ENCODE measurements around the gene COP1.
A peak's percentile ranks its signal among the peaks of the same experiment; 100 is the strongest.
"Not testable (repeated sequence)": the region's sequence is repeated elsewhere in the genome, so short reads cannot be mapped to it uniquely, and the experiment has no call there.

COP1 gene

DNA sequence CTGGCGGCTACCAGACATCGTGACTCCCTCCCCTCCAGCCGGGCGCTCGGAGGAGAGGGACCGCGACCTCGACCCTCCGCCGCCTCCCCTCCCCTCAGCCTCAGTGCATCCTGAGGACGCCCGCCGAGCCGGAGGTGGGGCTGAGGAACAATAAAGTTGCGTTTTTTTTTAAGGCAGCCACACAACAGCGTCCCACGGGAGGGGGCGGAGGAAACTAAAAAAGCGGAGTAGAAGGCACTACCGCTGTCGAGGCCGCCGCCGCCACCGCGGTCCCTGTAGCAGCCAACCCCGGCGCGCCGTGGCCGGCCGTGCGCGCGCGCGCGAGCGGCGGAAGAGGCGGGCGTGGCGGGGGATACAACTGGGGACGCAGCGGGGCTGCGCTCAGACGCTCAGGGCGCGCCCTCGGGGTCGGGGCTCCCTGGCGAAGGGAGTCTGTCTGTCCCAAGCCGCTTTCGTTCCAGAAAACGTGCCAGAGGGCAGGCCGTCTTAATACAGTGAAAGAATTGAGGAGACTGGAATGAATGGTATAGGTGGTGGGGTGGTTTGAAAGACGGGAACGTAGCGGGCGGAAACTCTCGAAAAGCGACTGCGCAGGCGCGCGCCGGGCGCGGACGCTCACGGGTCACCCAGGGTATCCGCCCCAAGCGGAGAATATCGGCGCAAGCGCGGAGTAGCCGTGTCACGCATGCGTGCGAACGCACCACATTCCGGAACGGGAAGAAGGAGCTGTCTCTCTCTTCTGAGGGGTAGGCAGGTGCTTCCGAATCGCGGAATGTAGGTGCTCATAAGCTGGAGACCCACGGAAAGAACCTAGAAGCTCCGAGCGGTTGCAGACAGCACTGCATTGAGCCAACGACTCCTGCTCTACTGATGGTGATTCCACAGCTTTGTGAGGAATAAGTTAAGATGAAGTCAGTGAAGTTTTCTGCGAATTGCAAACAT lies at the start of gene COP1:
Gene COP1, minus strand, starts transcription at position 326 of the 942 bp plus-strand sequence. Its CDS starts 308 bp downstream, at position 18.
- TF ChIP-seq, protein P1, sequence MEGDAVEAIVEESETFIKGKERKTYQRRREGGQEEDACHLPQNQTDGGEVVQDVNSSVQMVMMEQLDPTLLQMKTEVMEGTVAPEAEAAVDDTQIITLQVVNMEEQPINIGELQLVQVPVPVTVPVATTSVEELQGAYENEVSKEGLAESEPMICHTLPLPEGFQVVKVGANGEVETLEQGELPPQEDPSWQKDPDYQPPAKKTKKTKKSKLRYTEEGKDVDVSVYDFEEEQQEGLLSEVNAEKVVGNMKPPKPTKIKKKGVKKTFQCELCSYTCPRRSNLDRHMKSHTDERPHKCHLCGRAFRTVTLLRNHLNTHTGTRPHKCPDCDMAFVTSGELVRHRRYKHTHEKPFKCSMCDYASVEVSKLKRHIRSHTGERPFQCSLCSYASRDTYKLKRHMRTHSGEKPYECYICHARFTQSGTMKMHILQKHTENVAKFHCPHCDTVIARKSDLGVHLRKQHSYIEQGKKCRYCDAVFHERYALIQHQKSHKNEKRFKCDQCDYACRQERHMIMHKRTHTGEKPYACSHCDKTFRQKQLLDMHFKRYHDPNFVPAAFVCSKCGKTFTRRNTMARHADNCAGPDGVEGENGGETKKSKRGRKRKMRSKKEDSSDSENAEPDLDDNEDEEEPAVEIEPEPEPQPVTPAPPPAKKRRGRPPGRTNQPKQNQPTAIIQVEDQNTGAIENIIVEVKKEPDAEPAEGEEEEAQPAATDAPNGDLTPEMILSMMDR (IDR thresholded peaks at IDR 0.05; ENCODE audit: low read depth, low read length) = no peak
- no peaks in the 10 kb centered on the region for H3K9me3 ChIP-seq (ENCODE audit: severe bottlenecking)
- peak within 1 kb of the TSS; percentile 94 for H3K27ac ChIP-seq
- H3K27me3 ChIP-seq (ENCODE audit: insufficient read depth, low read depth, severe bottlenecking) = no peaks in the 10 kb centered on the region
- peak; percentile 98 for DNase-seq
- peaks cover 5% of the 10 kb centered on the region for H3K36me3 ChIP-seq
- H3K4me3 ChIP-seq (ENCODE audit: low read depth, low read length) = peak within 1 kb of the TSS; percentile 71

DNA sequence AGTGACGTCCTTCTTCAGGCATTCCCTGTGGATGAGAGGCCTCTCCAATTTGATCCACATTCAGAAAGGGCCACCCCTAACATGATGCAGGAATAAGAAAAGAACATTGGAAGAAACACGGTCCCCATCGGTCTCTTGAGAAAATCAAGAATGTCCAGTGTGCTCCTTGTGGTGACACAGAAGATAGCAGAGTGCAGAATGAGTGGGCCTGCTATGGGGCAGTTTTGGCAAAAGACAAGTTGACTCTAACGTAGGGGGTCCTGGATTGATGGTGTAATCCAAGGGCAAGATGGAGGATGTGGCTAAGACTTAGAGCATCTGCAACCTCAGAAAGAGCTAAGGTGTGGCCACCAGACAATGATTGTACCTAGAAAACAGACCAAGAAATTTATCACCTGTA lies 45.1 kb upstream of the COP1 start:
- Histone ChIP-seq H3K27ac (no peak overlapping the region), H3K9me3 (ENCODE audit: severe bottlenecking) (no peaks in the 10 kb centered on the region), H3K27me3 (ENCODE audit: insufficient read depth, low read depth, severe bottlenecking) (no peaks in the 10 kb centered on the region), H3K4me3 (ENCODE audit: low read depth, low read length) (no peak overlapping the region), H3K36me3 (no peaks in the 10 kb centered on the region)
- TF ChIP-seq, protein P1 (IDR thresholded peaks at IDR 0.05; ENCODE audit: low read depth, low read length) = no peak
- DNase-seq = no peak

- TF ChIP-seq, protein P1 (IDR thresholded peaks at IDR 0.05; ENCODE audit: low read depth, low read length) = no peak
- no peak overlapping the region for H3K27ac ChIP-seq
- H3K36me3 ChIP-seq = no peaks in the 10 kb centered on the region
- H3K9me3 ChIP-seq (ENCODE audit: severe bottlenecking) = no peaks in the 10 kb centered on the region
- no peaks in the 10 kb centered on the region for H3K27me3 ChIP-seq (ENCODE audit: insufficient read depth, low read depth, severe bottlenecking)
- H3K4me3 ChIP-seq (ENCODE audit: low read depth, low read length) = no peak overlapping the region
- no peak for DNase-seq
These were observed 37.8 kb upstream of the COP1 start for GRCh38 chr1:176244851-176245250.

- no peak for DNase-seq
- Histone ChIP-seq H3K36me3 (no peaks in the 10 kb centered on the region), H3K9me3 (ENCODE audit: severe bottlenecking) (no peaks in the 10 kb centered on the region), H3K27me3 (ENCODE audit: insufficient read depth, low read depth, severe bottlenecking) (no peaks in the 10 kb centered on the region), H3K4me3 (ENCODE audit: low read depth, low read length) (no peak overlapping the region), H3K27ac (no peak overlapping the region)
- TF ChIP-seq, protein P1 (IDR thresholded peaks at IDR 0.05; ENCODE audit: low read depth, low read length) = no peak
These were observed 36.7 kb upstream of the COP1 start for GRCh38 chr1:176243746-176244145.

DNA sequence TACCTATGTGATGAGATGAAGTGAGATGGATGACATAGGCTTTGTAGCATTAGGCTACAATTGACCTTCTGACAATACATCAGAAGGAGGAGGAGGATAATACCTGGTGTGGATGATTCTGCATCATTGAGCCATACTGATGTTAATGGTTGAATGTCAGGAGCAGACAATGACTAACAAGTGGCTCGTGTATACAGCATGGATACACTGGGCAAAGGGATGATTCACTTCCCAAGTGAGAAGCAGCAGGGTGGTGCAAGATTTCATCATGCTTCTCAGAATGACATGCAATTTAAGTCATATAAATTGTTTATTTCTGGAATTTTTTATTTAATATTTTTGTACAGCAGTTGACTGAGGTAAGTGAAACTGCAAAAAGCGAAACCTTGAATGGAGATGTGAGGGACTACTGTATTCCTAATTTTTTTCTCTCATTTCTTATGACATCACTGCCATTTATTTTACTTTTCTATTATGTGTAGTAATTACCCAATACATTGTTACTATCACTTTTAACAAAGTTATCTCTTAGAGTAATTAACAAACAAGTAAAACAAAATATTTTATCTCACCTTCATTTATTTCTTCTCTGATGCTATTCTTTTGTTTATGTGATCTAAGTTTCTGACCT lies 34.4 kb upstream of the COP1 start:
- Histone ChIP-seq H3K9me3 (ENCODE audit: severe bottlenecking) (no peaks in the 10 kb centered on the region), H3K4me3 (ENCODE audit: low read depth, low read length) (no peak overlapping the region), H3K27me3 (ENCODE audit: insufficient read depth, low read depth, severe bottlenecking) (no peaks in the 10 kb centered on the region), H3K36me3 (no peaks in the 10 kb centered on the region), H3K27ac (no peak overlapping the region)
- TF ChIP-seq, protein P1 (IDR thresholded peaks at IDR 0.05; ENCODE audit: low read depth, low read length) = no peak
- no peak for DNase-seq

DNA sequence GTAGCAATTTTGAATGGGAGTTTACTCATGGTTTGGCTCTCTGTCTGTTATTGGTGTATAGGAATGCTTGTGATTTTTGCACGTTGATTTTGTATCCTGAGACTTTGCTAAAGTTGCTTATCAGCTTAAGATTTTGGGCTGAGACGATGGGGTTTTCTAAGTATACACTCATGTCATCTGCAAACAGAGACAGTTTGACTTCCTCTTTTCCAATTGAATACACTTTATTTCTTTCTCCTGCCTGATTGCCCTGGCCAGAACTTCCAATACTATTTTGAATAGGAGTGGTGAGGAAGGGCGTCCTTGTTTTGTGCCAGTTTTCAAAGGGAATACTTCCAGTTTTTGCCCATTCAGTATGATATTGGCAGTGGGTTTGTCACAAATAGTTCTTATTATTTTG lies 26.6 kb upstream of the COP1 start:
- H3K27ac ChIP-seq; H3K36me3 ChIP-seq; H3K4me3 ChIP-seq (ENCODE audit: low read depth, low read length); DNase-seq; H3K27me3 ChIP-seq (ENCODE audit: insufficient read depth, low read depth, severe bottlenecking): not testable (repeated sequence)
- peaks cover 10% of the 10 kb centered on the region for H3K9me3 ChIP-seq (ENCODE audit: severe bottlenecking)
